ENCODE results near the gene CD200.

DNA sequence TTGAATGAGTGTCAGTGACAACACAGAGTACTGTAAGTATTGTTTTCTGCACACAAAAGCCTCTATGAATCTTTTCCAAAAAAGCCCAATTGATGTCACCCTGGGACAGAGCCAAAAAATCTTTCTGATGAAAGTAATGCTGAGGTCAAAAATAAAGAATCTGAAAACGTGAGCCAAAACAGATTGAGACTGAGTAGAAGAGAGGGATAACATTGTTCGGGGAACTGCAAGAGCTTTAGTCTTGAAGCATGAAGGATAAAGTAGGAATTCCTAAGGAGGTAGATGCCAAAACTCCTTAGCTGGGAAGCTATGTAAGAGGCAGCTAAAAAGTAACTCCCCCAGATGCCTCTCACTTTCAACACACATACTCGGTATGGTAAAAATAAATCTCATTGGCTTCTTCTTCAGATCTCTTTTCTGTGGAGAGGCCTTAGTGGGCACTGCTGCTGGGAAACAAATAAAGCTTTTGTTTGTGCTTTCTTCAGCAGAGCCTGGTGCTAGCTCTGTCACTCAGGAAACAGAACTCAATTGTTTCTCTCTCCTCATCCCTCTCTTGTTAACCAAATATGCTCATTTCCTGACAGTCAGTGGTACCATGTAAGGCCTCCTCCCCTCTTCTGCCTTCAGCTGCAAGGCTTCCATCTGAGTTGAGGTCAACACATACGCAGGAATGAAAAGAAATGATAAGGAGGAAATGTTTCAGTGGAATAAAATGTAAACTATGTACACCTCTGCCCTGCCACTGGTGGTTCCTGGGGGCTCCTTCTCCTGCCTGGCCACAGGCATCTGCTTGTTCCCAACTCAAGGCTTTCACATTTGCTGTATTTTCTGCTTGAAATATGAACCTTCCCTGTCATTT, 58.1 kb downstream of the CD200 start:
- TF ChIP-seq POLR2A (IDR thresholded peaks at IDR 0.05): no peak
- TF ChIP-seq, protein P1, sequence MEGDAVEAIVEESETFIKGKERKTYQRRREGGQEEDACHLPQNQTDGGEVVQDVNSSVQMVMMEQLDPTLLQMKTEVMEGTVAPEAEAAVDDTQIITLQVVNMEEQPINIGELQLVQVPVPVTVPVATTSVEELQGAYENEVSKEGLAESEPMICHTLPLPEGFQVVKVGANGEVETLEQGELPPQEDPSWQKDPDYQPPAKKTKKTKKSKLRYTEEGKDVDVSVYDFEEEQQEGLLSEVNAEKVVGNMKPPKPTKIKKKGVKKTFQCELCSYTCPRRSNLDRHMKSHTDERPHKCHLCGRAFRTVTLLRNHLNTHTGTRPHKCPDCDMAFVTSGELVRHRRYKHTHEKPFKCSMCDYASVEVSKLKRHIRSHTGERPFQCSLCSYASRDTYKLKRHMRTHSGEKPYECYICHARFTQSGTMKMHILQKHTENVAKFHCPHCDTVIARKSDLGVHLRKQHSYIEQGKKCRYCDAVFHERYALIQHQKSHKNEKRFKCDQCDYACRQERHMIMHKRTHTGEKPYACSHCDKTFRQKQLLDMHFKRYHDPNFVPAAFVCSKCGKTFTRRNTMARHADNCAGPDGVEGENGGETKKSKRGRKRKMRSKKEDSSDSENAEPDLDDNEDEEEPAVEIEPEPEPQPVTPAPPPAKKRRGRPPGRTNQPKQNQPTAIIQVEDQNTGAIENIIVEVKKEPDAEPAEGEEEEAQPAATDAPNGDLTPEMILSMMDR (IDR thresholded peaks at IDR 0.05): no peak

Data from adrenal gland (tissue), 5 donors.